ENCODE results near the gene KCP. TPM values are rescaled to one million over a fixed set of nuclear protein-coding genes. Genes with fewer than 3 reads are reported as not detected.

Gene KCP
- polyA plus RNA-seq, 1 donor from 2014 or later, result 0.31 TPM

Other genes starting within 250 kb of the KCP start
- 1.7 and 2.8 TPM in 2 replicates for gene GARIN1A, start 238.4 kb downstream of the KCP start, polyA plus RNA-seq
- 31.8 and 38.1 TPM in 2 replicates for gene CALU, start 171.3 kb downstream of the KCP start, polyA plus RNA-seq
- gene OPN1SW, start 134.9 kb downstream of the KCP start, polyA plus RNA-seq, result 1.2 and 1.9 TPM in 2 replicates
- 41.3 and 42.5 TPM in 2 replicates for gene CCDC136, start 118.7 kb downstream of the KCP start, polyA plus RNA-seq
- 0.36 and 0.60 TPM in 2 replicates for gene FLNC, start 80.3 kb downstream of the KCP start, polyA plus RNA-seq
- gene ATP6V1F, start 47.9 kb downstream of the KCP start, polyA plus RNA-seq, result 228 and 246 TPM in 2 replicates
- gene IRF5, start 27.2 kb upstream of the KCP start, polyA plus RNA-seq, result not detected in 2 replicates
- gene TNPO3, start 144.4 kb upstream of the KCP start, polyA plus RNA-seq, result 45.7 and 47.7 TPM in 2 replicates
- gene TSPAN33, start 234.0 kb upstream of the KCP start, polyA plus RNA-seq, result 1.7 and 2.5 TPM in 2 replicates